Nephron progenitor cell (in vitro differentiated cells): ENCODE results near the gene ZMYND11.
A peak's percentile ranks its signal among the peaks of the same experiment; 100 is the strongest.

Experiments used
- DNase-seq: peaks from one replicate; pipeline ENCODE4 v3.0.0; 2021
- H3K27ac Mint-ChIP-seq: 2 replicates; pipeline ENCODE4 v1.8.0; 2021; ENCODE audit warnings: mild to moderate bottlenecking, moderate library complexity, mixed read lengths
- H3K27me3 Mint-ChIP-seq: 2 replicates; pipeline ENCODE4 v1.8.0; 2021; ENCODE audit warnings: mild to moderate bottlenecking, low read depth, mixed read lengths; ENCODE audit not compliant: poor library complexity
- H3K36me3 Mint-ChIP-seq: 2 replicates; pipeline ENCODE4 v1.8.0; 2021; ENCODE audit warnings: low read depth, mixed read lengths
- H3K4me1 Mint-ChIP-seq: 2 replicates; pipeline ENCODE4 v1.8.0; 2021; ENCODE audit warnings: mixed read lengths
- H3K4me3 Mint-ChIP-seq: 2 replicates; pipeline ENCODE4 v1.8.0; 2021; ENCODE audit warnings: mild to moderate bottlenecking, moderate library complexity, mixed read lengths
- H3K9me3 Mint-ChIP-seq: 2 replicates; pipeline ENCODE4 v1.8.0; 2021; ENCODE audit warnings: mild to moderate bottlenecking, moderate library complexity, mixed read lengths
- CTCF ChIP-seq: fragments of 200-600 bp; sonication (generic); IDR thresholded peaks from 2 replicates; pipeline ENCODE4 v1.5.0; 2021; ENCODE audit warnings: antibody characterized with exemption

Gene ZMYND11

GRCh38 chr10:135601-136464 is 578 bp downstream of the ZMYND11 start:
- peak overlapping the region; percentile 84 for H3K4me3 Mint-ChIP-seq
- no peaks in the 10 kb centered on the region for H3K36me3 Mint-ChIP-seq
- TF ChIP-seq CTCF = no peak
- H3K27ac Mint-ChIP-seq = peak overlapping the region; percentile 61
- peaks cover 38% of the 10 kb centered on the region for H3K4me1 Mint-ChIP-seq
- no peaks in the 10 kb centered on the region for H3K9me3 Mint-ChIP-seq
- peaks cover 10% of the 10 kb centered on the region for H3K27me3 Mint-ChIP-seq
- peak; percentile 70 for DNase-seq

- Mint-ChIP-seq H3K36me3 (no peaks in the 10 kb centered on the region), H3K9me3 (no peaks in the 10 kb centered on the region), H3K4me1 (peaks cover 44% of the 10 kb centered on the region), H3K4me3 (peak overlapping the region; percentile 84), H3K27me3 (peaks cover 10% of the 10 kb centered on the region), H3K27ac (peak overlapping the region; percentile 61)
- DNase-seq = no peak
- TF ChIP-seq CTCF = no peak
Measured at GRCh38 chr10:136465-136762, 1.2 kb downstream of the ZMYND11 start.

- H3K27ac Mint-ChIP-seq = no peak overlapping the region
Measured at GRCh38 chr10:137031-137430, 1.8 kb downstream of the ZMYND11 start.

GRCh38 chr10:137606-138005 is 2.4 kb downstream of the ZMYND11 start:
- Mint-ChIP-seq H3K36me3 (no peaks in the 10 kb centered on the region), H3K9me3 (no peaks in the 10 kb centered on the region), H3K4me3 (no peak overlapping the region), H3K4me1 (peaks cover 36% of the 10 kb centered on the region), H3K27ac (no peak overlapping the region), H3K27me3 (peaks cover 7% of the 10 kb centered on the region)
- DNase-seq = no peak
- no peak for TF ChIP-seq CTCF

More at GRCh38 chr10:137031-137430, 1.8 kb downstream of the ZMYND11 start:
- H3K27me3 Mint-ChIP-seq = peaks cover 7% of the 10 kb centered on the region
- peaks cover 39% of the 10 kb centered on the region for H3K4me1 Mint-ChIP-seq
- TF ChIP-seq CTCF = peak; percentile 46
- peak; percentile 21 for DNase-seq
- peak overlapping the region; percentile 84 for H3K4me3 Mint-ChIP-seq
- H3K36me3 Mint-ChIP-seq = no peaks in the 10 kb centered on the region
- H3K9me3 Mint-ChIP-seq = no peaks in the 10 kb centered on the region

- Mint-ChIP-seq H3K4me3 (no peak overlapping the region), H3K36me3 (peaks cover 32% of the 10 kb centered on the region), H3K27me3 (peaks cover 2% of the 10 kb centered on the region), H3K4me1 (peaks cover 18% of the 10 kb centered on the region), H3K9me3 (peaks cover 26% of the 10 kb centered on the region), H3K27ac (no peak overlapping the region)
- no peak for DNase-seq
- TF ChIP-seq CTCF = no peak
Measured at GRCh38 chr10:142371-142770, 7.1 kb downstream of the ZMYND11 start.

GRCh38 chr10:152915-153314 is 17.7 kb downstream of the ZMYND11 start:
- no peak for TF ChIP-seq CTCF
- no peaks in the 10 kb centered on the region for H3K4me1 Mint-ChIP-seq
- H3K9me3 Mint-ChIP-seq = peaks cover 49% of the 10 kb centered on the region
- H3K27ac Mint-ChIP-seq = no peak overlapping the region
- H3K4me3 Mint-ChIP-seq = no peak overlapping the region
- peaks cover 62% of the 10 kb centered on the region for H3K36me3 Mint-ChIP-seq
- no peak for DNase-seq
- H3K27me3 Mint-ChIP-seq = no peaks in the 10 kb centered on the region
